IMR-90 (cell line): ENCODE measurements around the gene ZNRD2. TPM values are rescaled to one million over a fixed set of nuclear protein-coding genes. Genes with fewer than 3 reads are reported as not detected.

Experiments
- ATAC-seq: fragments of 200-7000 bp; cut with Tn5 transposase; 2 replicates; pipeline ENCODE4 v1.9.1; 2020; ENCODE audit warnings: low read depth, mild to moderate bottlenecking, moderate library complexity
- BruUV-seq: library from RNA; stranded (reverse); fragments of 400-500 nt; replicated peaks from 2 replicates; lab custom pipeline; 2021; lab: Mats Ljungman, UMichigan
- CTCF ChIA-PET: fragments of 300-600 bp; formaldehyde crosslinking; extraction: SDS; loops from one replicate; lab custom pipeline; 2021; ENCODE audit warnings: antibody characterized with exemption; lab: Yijun Ruan, JAX
- POLR2A ChIA-PET: fragments of 300-600 bp; sonication (Branson Sonifier 250); formaldehyde crosslinking; loops from one replicate; lab custom pipeline; 2022; ENCODE audit warnings: antibody characterized with exemption; ENCODE audit not compliant: unreplicated experiment; lab: Charles Lee
- DNase-seq: peaks from one replicate; pipeline ENCODE4 v3.0.0; 2013
- H2AFZ ChIP-seq: replicated peaks from 2 replicates; pipeline ENCODE3; 2013; ENCODE audit warnings: low read length, mild to moderate bottlenecking; ENCODE audit not compliant: poor library complexity
- H2AK5ac ChIP-seq: 2 replicates; pipeline ENCODE4 v1.6.1; 2013; ENCODE audit warnings: low read depth, low read length, inconsistent platforms
- H2AK9ac ChIP-seq: replicated peaks from 2 replicates; pipeline ENCODE3; 2013; ENCODE audit warnings: mild to moderate bottlenecking, low read depth, low read length, moderate library complexity; ENCODE audit not compliant: poor library complexity
- H2BK120ac ChIP-seq: 2 replicates; pipeline ENCODE4 v1.6.1; 2013; ENCODE audit warnings: low read depth, low read length, inconsistent platforms
- H2BK15ac ChIP-seq: 3 replicates; pipeline ENCODE4 v1.6.1; 2013; ENCODE audit warnings: low read depth, low read length, inconsistent platforms
- H2BK20ac ChIP-seq: 2 replicates; pipeline ENCODE4 v1.6.1; 2013; ENCODE audit warnings: low read depth, mild to moderate bottlenecking, inconsistent platforms, low read length, moderate library complexity
- H2BK5ac ChIP-seq: 2 replicates; pipeline ENCODE4 v1.6.1; 2013; ENCODE audit warnings: mild to moderate bottlenecking, low read depth, low read length, inconsistent platforms; ENCODE audit not compliant: poor library complexity, severe bottlenecking
- H3K14ac ChIP-seq: replicated peaks from 2 replicates; pipeline ENCODE4 v1.6.1; 2013; ENCODE audit warnings: low read depth, low read length, inconsistent platforms
- H3K18ac ChIP-seq: 2 replicates; pipeline ENCODE4 v1.6.1; 2013; ENCODE audit warnings: low read depth, low read length, control low read depth
- H3K23ac ChIP-seq: 2 replicates; pipeline ENCODE4 v1.6.1; 2013; ENCODE audit warnings: low read depth, low read length, inconsistent platforms
- H3K27ac ChIP-seq: 2 replicates; pipeline ENCODE4 v1.5.1; 2013; ENCODE audit warnings: mild to moderate bottlenecking, control low read depth, low read length; ENCODE audit not compliant: insufficient read depth
- H3K27me3 ChIP-seq: 2 replicates; pipeline ENCODE4 v1.6.1; 2013; ENCODE audit warnings: low read length; ENCODE audit not compliant: control insufficient read depth, insufficient read depth
- H3K36me3 ChIP-seq: 2 replicates; pipeline ENCODE4 v1.6.1; 2013; ENCODE audit warnings: low read length, mixed read lengths; ENCODE audit not compliant: control insufficient read depth, insufficient read depth
- H3K4ac ChIP-seq: 2 replicates; pipeline ENCODE4 v1.6.1; 2013; ENCODE audit warnings: low read depth, low read length, inconsistent platforms
- H3K4me1 ChIP-seq: 2 replicates; pipeline ENCODE4 v1.6.1; 2013; ENCODE audit warnings: low read length, mixed read lengths; ENCODE audit not compliant: control insufficient read depth, insufficient read depth
- H3K4me2 ChIP-seq: 2 replicates; pipeline ENCODE4 v1.6.1; 2013; ENCODE audit warnings: low read depth, mild to moderate bottlenecking, control low read depth, low read length, moderate library complexity
- H3K4me3 ChIP-seq: 2 replicates; pipeline ENCODE4 v1.5.1; 2013; ENCODE audit warnings: low read depth, mild to moderate bottlenecking, control low read depth, low read length, moderate library complexity; ENCODE audit not compliant: insufficient read depth
- H3K56ac ChIP-seq: 2 replicates; pipeline ENCODE4 v1.6.1; 2013; ENCODE audit warnings: low read length, inconsistent platforms; ENCODE audit not compliant: insufficient read depth; ENCODE audit errors: extremely low read depth
- H3K79me1 ChIP-seq, 2 experiments: 2 replicates each; pipeline ENCODE4 v1.6.1; 2013; ENCODE audit warnings: low read length in 2 of 2, inconsistent platforms in 1 of 2, low read depth in 1 of 2
- H3K9ac ChIP-seq: 2 replicates; pipeline ENCODE4 v1.6.1; 2013; ENCODE audit warnings: low read depth, low read length, control low read depth
- H3K9me1 ChIP-seq: 2 replicates; pipeline ENCODE4 v1.6.1; 2013; ENCODE audit warnings: low read length, inconsistent platforms; ENCODE audit not compliant: insufficient read depth
- H3K9me3 ChIP-seq: 2 replicates; pipeline ENCODE4 v1.6.1; 2013; ENCODE audit warnings: low read length; ENCODE audit not compliant: control insufficient read depth, insufficient read depth
- H4K20me1 ChIP-seq: 2 replicates; pipeline ENCODE4 v1.6.1; 2013; ENCODE audit warnings: low read length, inconsistent platforms; ENCODE audit not compliant: insufficient read depth
- H4K5ac ChIP-seq: 2 replicates; pipeline ENCODE4 v1.6.1; 2013; ENCODE audit warnings: mild to moderate bottlenecking, low read depth, low read length, control low read depth
- H4K8ac ChIP-seq, 2 experiments: 2 replicates each; pipeline ENCODE4 v1.6.1; 2013; ENCODE audit warnings: low read depth in 2 of 2, low read length in 2 of 2, control low read depth in 1 of 2, inconsistent platforms in 1 of 2
- H4K91ac ChIP-seq: 2 replicates; pipeline ENCODE4 v1.6.1; 2013; ENCODE audit warnings: low read depth, low read length, inconsistent platforms; ENCODE audit not compliant: insufficient read depth
- CHD1 ChIP-seq: IDR thresholded peaks from 2 replicates; pipeline ENCODE4 v1.6.1; 2012; ENCODE audit warnings: low read depth, low read length, improper control_type of control experiment
- CTCF ChIP-seq: conservative IDR thresholded peaks from 2 replicates; pipeline ENCODE4 v1.5.1; 2012; ENCODE audit warnings: mild to moderate bottlenecking, low read depth, low read length, improper control_type of control experiment
- ELK1 ChIP-seq: fragments of 150-350 bp; IDR thresholded peaks from 2 replicates; pipeline ENCODE4 v1.6.1; 2016; ENCODE audit warnings: low read depth, mild to moderate bottlenecking, low read length, moderate library complexity, borderline replicate concordance
- FOS ChIP-seq: fragments of 150-350 bp; IDR thresholded peaks from 2 replicates; pipeline ENCODE4 v1.6.1; 2016; ENCODE audit warnings: low read depth, low read length
- RFX5 ChIP-seq: IDR thresholded peaks from 2 replicates; pipeline ENCODE4 v1.8.0; 2012; ENCODE audit warnings: low read depth, mild to moderate bottlenecking, low read length, moderate library complexity
- WGBS, 2 experiments: methylation state at CpG; one replicate each; pipeline versions ENCODE4 v1.1.5 to v1.1.7; 2013; ENCODE audit warnings: missing lambda C conversion rate in 2 of 2; ENCODE audit not compliant: insufficient read length in 1 of 2; ENCODE audit errors: extremely low coverage in 2 of 2; 5-methylcytosine and 5-hydroxymethylcytosine counted together
- dilution Hi-C: fragments of 300-500 bp; cut with HindIII; formaldehyde crosslinking; loops from one replicate; pipeline ENCODE4 v1.14.3; 2018; ENCODE audit warnings: low sequenced_read_pairs; ENCODE audit not compliant: unreplicated experiment
- in situ Hi-C: fragments of 300-500 bp; cut with MboI; formaldehyde crosslinking; loops from 3 replicates; pipeline ENCODE4 v1.14.3; 2019; ENCODE audit warnings: low sequenced_read_pairs, inconsistent platforms, mixed read lengths
- intact Hi-C: fragments of 100-400 bp; cut with micrococcal nuclease; formaldehyde crosslinking; loops from 2 replicates; pipeline ENCODE4 v1.10.0; 2022
- polyA plus RNA-seq, 3 experiments: library from polyadenylated mRNA; depleted of rRNA; stranded (reverse); fragments of >200 nt; gene quantifications; 2 replicates each; pipeline ENCODE4 v1.2.3, GENCODE V29; 2012; ENCODE audit warnings: low replicate concordance in 1 of 3
- total RNA-seq: library from RNA; depleted of rRNA; stranded (reverse); fragments of >200 nt; gene quantifications from 2 replicates; pipeline ENCODE4 v1.2.3, GENCODE V29; 2012

The ZNRD2 gene
- total and polyA plus RNA-seq, 2 of the 4 experiments (the other 2 are of a cell fraction): 75.6 to 90.3 TPM

GRCh38 chr11:65559535-65559934 lies 10.7 kb upstream of the ZNRD2 start:
- H3K18ac ChIP-seq: no peak overlapping the region
- ChIA-PET CTCF (interaction anchor here (1.3 kb wide), 1 partner anchor 13 kb away, joined by 4 read pairs; the partner anchor contains the start of gene FAM89B), POLR2A (no interaction called here)
- H3K4me3 ChIP-seq: no peak overlapping the region
- in situ Hi-C loops: no loop called here
- peak overlapping the region; percentile 96 for H3K4ac ChIP-seq
- no peaks in the 10 kb centered on the region for H3K9me3 ChIP-seq
- no peak overlapping the region for H4K5ac ChIP-seq
- no peaks in the 10 kb centered on the region for H3K27me3 ChIP-seq
- no CpG with 5 or more reads among the region's 5 CpGs for WGBS, 2 experiments
- H2BK120ac ChIP-seq: peak overlapping the region; percentile 29; the same call in 1 of the 2 replicates
- no peak overlapping the region for H3K4me2 ChIP-seq
- peak overlapping the region; percentile 92; the same call in 1 of the 2 replicates for H2AK5ac ChIP-seq
- H3K4me1 ChIP-seq: peaks cover 43% of the 10 kb centered on the region
- ATAC-seq (no peak), DNase-seq (no peak)
- no peak overlapping the region for H3K9ac ChIP-seq
- no TSS peak for BruUV-seq
- H2AFZ ChIP-seq: peak overlapping the region; percentile 19
- H3K9me1 ChIP-seq: peaks cover 25% of the 10 kb centered on the region
- no peak overlapping the region for H3K14ac ChIP-seq
- H4K20me1 ChIP-seq: peaks cover 9% of the 10 kb centered on the region; the same call in 1 of the 2 replicates
- 0 out of 2 replicates have a peak overlapping the region, but pooled peaks have one; percentile 2 for H4K91ac ChIP-seq
- no peak overlapping the region for H3K56ac ChIP-seq
- peak overlapping the region; percentile 86 for H2AK9ac ChIP-seq
- H3K27ac ChIP-seq: no peak overlapping the region
- peak overlapping the region; percentile 26; the same call in 2 of the 3 replicates for H2BK15ac ChIP-seq
- H3K36me3 ChIP-seq: no peaks in the 10 kb centered on the region
- intact Hi-C loops: no loop called here
- peaks cover 14 to 34% of the 10 kb centered on the region in 2 experiments; a peak in 3 of 4 replicates for H3K79me1 ChIP-seq
- H2BK20ac ChIP-seq: peak overlapping the region; percentile 2; the same call in 1 of the 2 replicates
- dilution Hi-C loops: no loop called here
- H3K23ac ChIP-seq: peak overlapping the region; percentile 1; the same call in 1 of the 2 replicates
- no peak for TF ChIP-seq CTCF
- no peak for TF ChIP-seq FOS
- no peak for TF ChIP-seq CHD1
- no peak for TF ChIP-seq RFX5
- no peak for TF ChIP-seq ELK1
- H4K8ac ChIP-seq: peak overlapping the region in 1 of 2 experiments; percentile 91; a peak in 2 of 4 replicates
- H2BK5ac ChIP-seq: peak overlapping the region; percentile 50
